SK-N-SH (cell line): ENCODE measurements around the gene SPATA16.

ENCODE experiments used
- CTCF ChIP-seq: fragments of 200-600 bp; sonication (generic); IDR thresholded peaks from 2 replicates; pipeline ENCODE4 v1.6.1; 2017; ENCODE audit warnings: antibody characterized with exemption, mild to moderate bottlenecking, moderate library complexity
- EP300 ChIP-seq, 2 experiments: IDR thresholded peaks; 2 replicates each; pipeline versions ENCODE4 v1.4.0 to v1.6.1; 2012; ENCODE audit warnings: borderline replicate concordance in 1 of 2, low read depth in 1 of 2, low read length in 1 of 2
- GABPA ChIP-seq: IDR thresholded peaks from 2 replicates; pipeline ENCODE4 v1.4.0; 2012; ENCODE audit warnings: low read depth, mild to moderate bottlenecking
- NFIC ChIP-seq: IDR thresholded peaks from 2 replicates; pipeline ENCODE4 v1.4.0; 2012; ENCODE audit warnings: borderline replicate concordance
- POLR2AphosphoS5 ChIP-seq: IDR thresholded peaks from 2 replicates; pipeline ENCODE4 v1.6.1; 2012; ENCODE audit warnings: low read depth, low read length
- RAD21 ChIP-seq: IDR thresholded peaks from 2 replicates; pipeline ENCODE4 v1.6.1; 2012; ENCODE audit warnings: mild to moderate bottlenecking, low read length
- RFX5 ChIP-seq: IDR thresholded peaks from 2 replicates; pipeline ENCODE4 v1.6.1; 2012; ENCODE audit warnings: mild to moderate bottlenecking, improper control_type of control experiment, low read length
- SIN3A ChIP-seq: IDR thresholded peaks from 2 replicates; pipeline ENCODE4 v1.6.1; 2012; ENCODE audit warnings: low read depth, mild to moderate bottlenecking, low read length, moderate library complexity, borderline replicate concordance
- SMC3 ChIP-seq: IDR thresholded peaks from 2 replicates; pipeline ENCODE4 v1.6.1; 2012; ENCODE audit warnings: low read depth, low read length, improper control_type of control experiment
- TCF12 ChIP-seq: IDR thresholded peaks from 2 replicates; pipeline ENCODE4 v1.4.0; 2012
- USF2 ChIP-seq: fragments of 150-350 bp; IDR thresholded peaks from 2 replicates; pipeline ENCODE4 v1.6.1; 2017; ENCODE audit warnings: antibody characterized with exemption, low read length, low read depth, borderline replicate concordance

- no peak for TF ChIP-seq CTCF
- TF ChIP-seq TCF12 = no peak
- TF ChIP-seq GABPA = no peak
- TF ChIP-seq USF2 = no peak
- no peak for TF ChIP-seq NFIC
- TF ChIP-seq SIN3A = no peak
- no peak for TF ChIP-seq SMC3
- TF ChIP-seq RAD21 = no peak
- TF ChIP-seq POLR2AphosphoS5 = no peak
- TF ChIP-seq RFX5 = no peak
- TF ChIP-seq EP300 (IDR thresholded peaks at IDR 0.05; ENCODE audit: borderline replicate concordance in 1 of 2, low read depth in 1 of 2, low read length in 1 of 2) = no peak
Measured at GRCh38 chr3:172876297-172876696, 264.7 kb downstream of the SPATA16 start.
